ENCODE measurements around the gene PPIH.
"Not testable (repeated sequence)": the region's sequence is repeated elsewhere in the genome, so short reads cannot be mapped to it uniquely, and the experiment has no call there.

PPIH gene

DNA sequence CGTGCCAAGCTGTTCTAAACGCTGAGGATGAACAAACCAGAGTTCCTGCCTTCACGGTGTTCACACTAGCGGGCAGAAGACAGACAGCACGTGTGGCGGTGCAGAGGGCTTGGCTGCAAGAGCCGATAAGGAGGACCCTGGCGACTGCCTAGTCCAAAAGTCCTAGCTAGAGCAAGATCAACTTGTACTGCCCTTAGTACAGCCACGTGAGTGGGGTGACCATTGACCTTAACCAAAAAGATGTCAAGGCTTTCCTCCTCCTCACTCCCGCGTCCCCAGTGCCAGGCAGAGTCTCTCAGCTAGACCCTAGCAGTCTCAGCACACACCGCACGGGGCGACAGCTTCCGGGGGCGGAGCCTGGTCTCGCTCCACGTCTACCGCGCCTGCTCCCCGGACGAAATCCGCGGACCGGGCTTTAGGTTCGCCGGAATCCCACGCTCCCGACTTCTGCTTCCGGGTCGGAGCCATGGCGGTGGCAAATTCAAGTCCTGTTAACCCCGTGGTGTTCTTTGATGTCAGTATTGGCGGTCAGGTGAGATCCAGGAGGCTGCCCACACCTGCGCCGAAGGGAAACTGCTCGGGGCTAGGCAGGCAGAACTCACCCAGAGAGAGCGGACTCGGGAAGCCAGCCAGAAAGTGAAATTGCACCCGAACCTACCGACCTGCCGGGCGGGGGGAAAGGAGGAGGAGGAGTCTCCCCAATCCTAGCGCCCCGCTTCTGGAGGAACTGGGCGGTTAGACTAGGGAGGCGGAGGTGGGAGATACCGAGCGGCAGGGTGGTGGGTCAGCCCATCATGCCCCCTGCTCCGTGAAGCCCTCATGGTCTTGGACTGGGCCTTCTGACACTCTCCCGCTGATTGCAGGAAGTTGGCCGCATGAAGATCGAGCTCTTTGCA, at the start of gene PPIH:
Gene PPIH (plus strand): TSS at position 443 of the 896 bp plus-strand sequence. CDS start 24 bp downstream, at position 467.
- DNase-seq: peak; percentile 90

DNA sequence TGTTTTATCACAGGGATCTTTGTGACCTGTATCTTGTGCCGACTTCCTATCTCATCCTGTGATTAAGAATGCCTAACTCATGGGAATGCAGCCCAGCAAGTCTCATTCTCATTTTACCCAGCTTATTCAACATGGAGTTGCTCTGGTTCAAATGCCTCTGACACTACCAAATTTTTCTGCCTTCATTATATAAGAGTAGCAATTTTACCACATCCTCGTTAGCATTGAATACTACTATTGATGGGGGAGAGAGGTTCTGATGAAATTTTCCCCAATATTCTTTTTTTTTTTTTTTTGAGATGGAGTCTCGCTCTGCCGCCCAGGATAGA, 44.5 kb upstream of the PPIH start:
- no peak for DNase-seq

DNA sequence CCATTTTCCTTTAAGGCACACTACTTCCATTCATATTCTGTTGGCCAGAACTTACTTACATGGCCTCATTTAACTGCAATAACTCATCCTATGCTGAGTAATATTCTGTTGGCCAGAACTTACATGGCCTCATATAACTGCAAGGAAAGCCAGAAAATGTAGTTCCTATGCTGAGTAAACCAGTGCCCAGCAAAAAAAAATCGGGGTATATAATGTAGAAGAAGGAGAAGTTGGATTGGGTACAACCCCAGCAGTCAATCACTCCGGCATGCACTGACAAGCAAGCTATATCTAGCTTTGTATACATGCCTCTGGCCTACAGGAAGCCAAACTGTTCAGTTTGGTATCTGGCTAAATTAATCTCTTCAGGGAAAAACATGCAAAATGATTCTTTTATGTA, 39.4 kb upstream of the PPIH start:
- no peak for DNase-seq

DNA sequence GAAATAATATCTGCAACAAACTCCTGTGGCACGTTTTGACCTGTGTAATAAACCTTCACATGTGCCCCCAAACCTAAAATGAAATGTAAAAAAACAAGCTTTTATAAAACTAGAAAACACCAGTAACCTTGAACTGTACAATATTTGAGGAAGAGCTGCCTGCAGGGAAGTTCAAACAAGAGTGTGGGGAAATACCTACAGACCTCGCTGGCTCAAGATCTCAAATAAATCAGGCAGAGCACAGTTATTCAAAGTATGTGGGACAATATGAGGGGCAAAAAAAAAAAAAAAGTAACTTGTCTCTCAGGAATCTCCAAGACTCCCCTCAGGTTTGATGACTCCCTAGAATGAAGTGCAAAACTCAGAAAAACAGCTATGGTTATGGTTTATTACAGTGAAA, 37.9 kb upstream of the PPIH start:
- DNase-seq: no peak

DNA sequence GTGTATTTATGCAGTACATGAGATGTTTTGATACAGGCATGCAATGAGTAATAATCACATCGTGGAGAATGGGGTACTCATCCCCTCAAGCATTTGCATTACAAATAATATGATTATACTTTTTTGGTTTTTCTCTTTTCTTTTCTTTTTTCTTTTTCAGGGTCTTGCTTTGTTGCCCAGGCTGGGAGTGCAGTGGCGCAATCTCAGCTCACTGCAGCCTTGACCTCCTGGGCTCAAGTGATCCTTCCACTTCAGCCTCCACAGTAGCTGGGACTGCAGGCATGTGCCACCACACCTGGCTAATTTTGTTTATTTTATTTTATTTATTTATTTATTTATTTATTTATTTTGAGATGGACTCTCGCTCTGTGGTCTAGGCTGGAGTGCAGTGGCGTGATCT, 37.0 kb upstream of the PPIH start:
- DNase-seq: not testable (repeated sequence)

DNA sequence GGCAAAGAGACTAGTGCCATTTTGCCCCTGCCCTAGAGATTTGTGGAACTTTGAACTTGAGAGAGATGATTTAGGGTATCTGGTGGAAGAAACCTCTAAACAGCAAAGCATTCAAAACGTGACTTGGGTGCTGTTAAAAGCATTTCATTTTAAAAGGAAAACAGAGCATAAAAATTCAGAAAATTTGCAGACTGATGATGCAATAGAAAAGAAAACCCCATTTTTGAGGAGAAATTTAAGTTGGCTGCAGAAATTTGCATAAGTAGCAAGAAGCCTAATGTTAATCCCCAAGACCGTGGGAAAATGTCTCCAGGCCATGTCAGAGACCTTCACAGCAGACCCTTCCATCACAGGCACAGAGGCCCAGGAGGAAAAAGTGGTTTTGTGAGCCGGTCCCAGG, 31.0 kb upstream of the PPIH start:
- DNase-seq: not testable (repeated sequence)

DNA sequence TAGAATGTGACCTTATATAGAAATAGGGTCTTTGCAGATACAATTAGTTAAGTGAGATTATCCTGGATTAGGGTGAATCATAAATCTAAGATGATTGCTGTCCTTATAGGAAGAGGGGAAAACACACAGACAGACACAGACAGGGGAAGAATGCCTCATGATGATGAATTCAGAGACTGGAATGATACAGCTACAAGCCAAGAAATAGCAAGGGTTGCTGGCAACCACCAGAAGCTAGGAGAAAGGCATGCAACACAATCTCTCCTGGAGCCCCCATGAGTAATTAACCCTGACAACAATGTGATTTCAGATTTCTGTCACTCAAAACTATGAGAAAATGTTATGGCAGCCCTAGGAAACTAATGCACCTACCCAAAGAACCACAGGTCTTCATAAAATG, 19.1 kb upstream of the PPIH start:
- DNase-seq: no peak

DNA sequence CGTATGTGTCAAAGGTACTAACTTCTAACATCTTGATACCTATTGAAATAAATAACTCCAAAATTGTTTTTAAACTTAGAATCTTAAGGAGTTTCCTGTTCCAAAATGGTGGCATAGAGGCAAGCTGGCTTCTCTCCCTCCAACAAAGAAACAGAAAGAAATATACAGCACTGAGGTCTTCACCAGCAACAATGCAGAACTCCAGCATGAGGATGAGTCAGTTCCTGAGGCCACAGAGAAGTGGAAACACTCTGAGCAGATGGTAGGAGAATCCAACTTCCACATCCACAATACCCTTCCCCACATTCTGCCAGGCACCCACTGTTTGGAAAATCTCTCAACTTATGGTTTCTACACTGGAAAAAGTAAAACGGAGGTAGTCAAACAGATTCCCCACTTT, 12.2 kb upstream of the PPIH start:
- DNase-seq: no peak

DNA sequence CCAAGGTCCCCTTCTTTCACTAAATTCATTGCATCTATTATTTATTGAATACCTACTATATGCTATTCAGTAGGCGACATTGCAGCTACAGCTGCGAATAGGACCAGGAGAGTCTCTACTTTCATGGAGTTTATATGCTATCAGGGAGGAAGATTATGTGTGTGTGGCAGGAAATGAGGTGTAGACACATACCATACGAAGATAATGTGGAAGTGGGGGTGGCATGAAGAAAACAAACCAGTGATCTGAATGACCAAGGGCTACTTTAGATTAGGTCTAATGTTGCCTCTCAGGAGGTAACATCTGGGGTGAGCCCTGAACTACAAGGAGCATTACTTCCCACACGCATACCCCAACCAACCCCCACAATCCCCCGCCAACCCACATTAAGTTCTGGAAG, 1.0 kb upstream of the PPIH start:
- DNase-seq: no peak

DNA sequence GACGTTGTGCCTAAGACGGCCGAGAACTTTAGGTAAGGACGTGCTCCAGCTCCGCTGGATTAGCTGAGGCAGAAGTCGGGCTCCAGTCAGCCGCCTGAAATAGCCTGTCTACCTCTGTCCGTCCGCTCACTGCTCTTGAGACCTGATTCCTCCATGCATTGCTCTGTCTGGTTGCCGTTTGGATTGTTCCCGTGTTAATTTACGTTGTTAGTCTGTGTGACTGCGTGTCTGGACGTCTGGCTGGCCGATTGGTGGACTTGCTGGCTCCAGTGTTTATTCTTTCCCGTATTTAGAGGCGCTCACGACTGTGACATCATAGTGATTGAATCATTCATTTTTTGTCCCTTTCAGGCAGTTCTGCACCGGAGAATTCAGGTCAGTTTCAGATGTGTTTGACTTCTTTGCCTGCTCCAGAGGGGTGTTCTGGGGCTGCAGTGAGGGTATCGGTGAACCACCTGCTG, 684 bp downstream of the PPIH start:
- no peak for DNase-seq

DNA sequence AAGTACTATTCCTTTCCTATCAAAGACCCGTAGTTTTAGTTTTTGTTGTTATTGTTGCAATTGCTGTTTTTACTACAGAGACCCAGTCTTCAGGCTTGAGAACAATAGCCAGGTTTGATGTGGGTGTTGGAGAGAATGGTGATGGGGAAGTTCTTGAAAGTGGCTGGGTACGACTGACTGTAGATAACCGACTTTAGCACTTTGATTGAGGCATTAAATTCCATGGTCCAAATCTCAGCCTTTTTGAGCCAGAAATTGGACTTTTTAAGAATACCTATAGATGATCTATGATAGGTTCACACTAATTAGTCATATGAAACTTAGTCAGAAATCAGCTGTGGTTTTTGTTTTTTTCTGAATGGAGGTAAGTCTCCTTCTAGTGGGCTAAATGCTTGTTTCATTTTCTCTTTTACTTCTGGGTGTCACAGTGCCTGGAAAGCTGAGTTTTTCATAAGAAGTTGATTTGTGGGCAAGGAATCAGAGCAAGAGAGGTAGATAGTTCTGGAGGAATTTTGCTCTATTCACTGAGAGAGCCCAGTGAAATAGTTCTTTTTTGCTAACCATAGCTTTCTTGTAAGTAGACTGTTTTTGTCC, 2.8 kb downstream of the PPIH start:
- DNase-seq: no peak

DNA sequence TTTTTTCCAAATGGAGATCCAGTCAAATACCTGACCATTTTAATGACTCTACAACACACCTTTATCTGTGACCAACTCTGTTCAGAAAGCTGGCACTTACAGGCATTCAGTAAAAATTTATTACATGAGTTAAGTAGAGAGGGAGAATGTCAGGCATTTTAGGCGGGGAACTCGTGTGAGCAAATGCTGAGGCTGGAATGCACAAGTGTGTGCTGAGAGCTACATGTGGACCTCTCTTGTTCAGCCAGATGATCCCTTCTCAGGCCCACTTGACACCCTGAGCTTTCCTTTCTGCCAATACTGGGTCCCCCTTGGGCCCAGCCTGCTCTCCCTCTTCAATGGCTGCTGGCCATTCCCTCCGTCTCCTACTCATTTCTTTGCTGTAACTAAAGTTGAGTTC, 11.7 kb downstream of the PPIH start:
- DNase-seq: no peak

DNA sequence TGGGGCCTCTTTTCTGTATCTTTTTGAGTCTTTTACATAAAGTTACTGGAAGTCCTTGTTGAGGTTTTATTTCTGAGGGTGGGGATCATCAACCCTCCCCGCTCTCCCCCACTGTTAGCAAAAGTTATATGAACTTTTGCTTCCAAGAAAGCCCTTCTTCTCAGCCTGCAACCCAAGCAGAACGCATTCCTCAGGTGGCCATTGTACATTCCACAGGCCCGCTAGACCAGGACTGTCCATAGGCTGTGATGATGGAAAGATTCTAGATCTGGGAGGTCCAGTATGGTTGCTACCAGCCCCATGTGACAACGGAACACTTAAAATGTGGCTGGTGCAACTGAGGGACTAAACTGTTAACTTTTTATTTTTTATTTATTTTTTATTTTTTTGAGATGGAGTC, 12.2 kb downstream of the PPIH start:
- DNase-seq: no peak

DNA sequence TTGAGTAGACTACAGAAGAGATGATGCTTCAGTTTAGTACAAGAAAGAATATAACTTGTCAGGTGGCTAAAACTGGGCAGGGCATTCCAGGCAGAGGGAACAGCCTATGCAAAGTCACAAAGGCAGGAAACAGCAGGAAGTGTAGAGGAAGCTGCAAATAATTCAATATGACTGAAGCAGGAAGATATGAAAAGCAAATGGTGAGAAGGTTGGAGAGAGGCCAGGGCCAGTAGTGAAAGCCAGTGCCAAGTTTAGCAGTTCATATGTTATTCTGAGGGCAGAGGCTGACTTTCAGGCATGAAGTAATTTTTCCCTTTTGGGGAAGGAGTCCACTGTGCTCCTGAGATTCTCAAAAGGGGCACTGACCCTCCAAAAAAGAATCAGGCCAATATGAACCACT, 16.0 kb downstream of the PPIH start:
- DNase-seq: no peak

DNA sequence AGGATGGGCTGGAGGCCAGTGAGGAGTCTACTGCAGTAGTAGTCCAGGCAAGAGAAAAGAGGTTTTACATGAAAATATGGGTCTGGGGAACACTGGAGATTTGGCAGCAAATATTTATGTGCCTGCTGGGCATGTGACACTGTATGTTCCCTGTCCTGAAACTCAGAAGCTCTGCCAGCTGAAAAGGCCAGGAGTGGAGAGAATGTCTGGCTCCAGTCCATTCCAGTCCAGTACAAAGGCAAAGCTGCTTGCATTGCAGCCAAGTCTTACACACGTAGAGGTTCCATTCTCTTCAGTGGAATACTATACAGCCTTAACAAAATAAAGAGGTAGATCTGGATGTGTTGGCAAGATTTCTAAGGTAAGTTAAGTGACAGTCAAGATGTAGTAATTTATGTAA, 16.5 kb downstream of the PPIH start:
- DNase-seq: no peak

DNA sequence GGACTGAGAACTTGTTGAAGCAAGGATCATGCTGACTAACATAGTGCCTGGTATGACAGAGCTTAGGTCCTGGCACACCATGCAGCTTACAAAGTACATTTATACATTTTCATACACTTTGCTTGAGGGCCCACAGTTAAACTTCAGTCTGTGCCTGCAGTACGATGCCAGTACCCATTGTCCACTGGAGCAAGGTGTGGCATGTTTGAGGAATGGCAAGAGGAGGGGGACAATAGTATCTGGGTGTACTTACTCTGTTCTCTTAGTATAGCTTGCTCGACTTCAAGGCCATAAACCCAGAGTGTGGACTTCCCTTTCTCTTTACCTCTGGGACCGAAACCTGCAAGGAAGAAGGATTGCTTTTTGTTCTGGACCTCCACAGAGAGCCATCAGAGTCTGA, 17.2 kb downstream of the PPIH start:
- DNase-seq: no peak

DNA sequence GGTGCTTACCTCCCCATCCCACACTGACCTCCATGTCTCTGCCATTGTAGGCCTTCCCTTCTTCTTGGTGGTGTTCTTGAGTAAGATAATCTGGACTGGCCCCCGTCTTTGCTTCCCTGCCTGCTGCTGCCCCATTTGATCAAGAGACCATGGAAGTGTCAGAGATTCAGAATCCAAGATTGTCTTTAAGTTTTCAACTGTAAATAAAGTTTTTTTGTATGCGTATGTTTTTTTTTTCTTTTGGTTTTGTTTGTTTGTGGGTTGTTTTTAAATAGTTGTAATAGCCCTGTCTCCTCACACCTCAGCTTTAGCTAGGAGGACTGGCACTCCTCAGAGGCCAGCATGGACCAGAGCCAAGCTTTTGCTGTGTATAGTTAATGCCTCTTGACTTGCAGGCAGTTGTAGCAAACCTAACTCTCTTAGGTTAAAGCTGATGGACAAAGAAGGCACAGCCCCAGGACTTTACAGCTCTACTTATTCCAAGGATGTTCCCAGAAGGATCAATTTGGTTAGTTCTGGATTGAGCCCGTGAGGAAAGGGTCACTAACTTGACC, 18.4 kb downstream of the PPIH start:
- DNase-seq: no peak

DNA sequence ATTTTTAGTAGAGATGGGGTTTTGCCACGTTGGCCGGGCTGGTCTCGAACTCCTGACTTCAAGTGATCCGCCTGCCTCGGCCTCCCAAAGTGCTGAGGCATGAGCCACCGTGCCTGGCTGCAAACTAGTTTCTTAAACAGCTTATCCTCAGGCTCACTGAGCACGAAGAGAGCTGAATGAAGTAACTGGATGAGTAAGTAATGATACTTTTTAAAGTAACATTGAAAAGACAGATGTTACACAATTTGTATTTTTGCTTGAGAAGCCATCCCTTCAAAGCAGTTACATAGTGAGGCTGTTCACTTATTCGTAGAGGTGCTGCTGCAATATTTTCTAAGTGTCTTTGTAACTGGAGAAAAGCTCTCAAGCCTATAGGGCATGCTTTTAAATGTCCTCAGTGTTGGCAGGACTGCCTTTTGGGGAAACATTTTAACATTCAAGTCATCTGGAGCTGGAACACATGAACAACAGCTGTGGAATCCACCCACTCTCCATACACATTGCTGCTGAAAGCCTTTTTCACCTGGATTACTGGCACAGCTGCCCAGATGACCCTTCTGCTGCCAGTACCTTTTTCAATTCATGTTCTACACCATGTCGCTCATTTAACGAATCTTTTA, 21.3 kb downstream of the PPIH start:
- DNase-seq: no peak

DNA sequence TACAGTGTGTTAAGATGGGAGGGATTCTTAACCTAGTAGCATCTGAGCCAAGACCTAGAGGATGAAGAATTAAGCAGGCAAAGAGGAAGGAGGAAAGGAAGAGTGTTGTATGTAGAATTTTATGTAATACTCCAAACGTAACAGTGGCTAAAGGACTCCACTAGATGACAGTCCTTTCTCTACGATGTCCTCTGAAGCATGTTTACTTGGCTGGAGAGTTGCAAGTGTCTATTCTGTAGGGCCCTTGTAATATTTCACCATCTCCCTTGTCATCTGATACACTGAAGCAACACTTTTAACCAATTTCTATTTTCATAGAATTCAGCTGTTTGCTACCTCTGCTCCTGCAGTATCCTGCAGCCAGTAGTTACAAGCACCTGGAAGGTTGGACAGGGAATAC, 21.8 kb downstream of the PPIH start:
- no peak for DNase-seq

DNA sequence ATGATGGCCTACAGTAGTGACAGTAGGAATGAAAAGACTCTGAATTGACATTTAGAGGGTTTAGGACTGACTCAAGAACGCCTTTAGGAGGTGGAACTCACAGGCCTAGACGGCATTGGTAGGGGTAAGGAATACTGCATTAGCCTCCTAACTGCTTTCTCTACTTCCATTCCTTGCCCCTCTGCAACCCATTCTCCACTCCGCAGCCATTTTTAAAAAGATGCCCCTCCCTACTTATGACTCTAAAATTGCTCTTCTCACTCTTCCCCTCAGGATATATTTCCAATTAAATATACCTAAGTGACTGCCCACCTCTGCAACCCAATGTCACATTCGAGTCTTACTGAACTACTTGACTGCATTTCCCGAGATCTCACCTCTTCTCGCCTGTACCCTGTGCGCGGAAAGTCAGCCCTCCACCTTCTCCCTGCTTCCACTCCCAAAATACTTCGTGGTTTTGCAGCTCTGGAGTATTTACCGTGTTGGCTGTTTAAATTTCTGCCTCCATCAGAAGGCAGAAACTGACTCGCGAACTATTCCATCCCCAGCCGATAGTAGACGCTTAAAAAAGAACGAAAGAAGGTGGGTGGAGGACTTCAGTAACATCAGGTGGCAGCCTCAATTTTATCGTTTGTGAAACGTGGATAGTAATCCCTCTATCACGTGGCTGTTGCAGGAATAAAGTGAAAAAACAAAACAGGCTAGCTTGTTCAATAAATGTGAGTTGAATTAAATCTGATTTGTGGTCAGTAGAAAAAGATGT, 22.9 kb downstream of the PPIH start:
- DNase-seq: no peak

DNA sequence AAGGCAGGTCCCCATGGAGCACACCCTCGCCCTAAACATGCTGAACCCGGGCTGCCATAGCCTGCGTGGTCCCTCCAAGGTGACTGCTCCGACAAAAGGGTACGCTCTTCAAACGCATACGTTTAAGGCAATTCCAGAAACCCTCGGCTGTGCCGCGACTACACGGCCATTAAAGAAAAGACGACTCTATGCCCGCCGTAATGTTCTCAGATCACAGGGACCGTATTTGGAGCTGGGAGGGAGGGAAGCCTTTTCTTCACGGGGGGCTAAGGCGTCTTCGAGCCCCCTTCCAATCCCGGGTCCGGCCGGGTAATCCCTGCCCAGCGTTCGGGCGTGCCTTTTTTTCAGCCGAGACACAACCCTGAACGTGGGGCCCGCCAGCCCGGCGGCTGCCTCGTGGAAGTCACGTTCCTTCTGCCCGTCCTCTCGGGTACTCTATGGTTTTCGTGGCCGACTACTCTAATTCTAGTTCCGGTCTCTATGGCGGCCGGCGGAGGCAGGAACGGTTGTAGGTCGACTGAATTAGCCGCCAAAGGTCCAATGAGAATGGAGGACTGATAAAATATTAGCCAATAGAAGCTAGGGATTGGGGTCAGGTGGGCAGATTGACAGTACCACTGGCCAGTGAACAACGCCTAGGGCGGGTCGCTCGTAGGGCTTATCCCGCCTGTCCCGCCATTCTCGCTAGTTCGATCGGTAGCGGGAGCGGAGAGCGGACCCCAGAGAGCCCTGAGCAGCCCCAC, 23.7 kb downstream of the PPIH start, which contains the start of gene YBX1:
Gene YBX1 (plus strand): TSS at position 678 of the 743 bp plus-strand sequence. CDS start 148 bp downstream, outside the sequence.
- DNase-seq: peak; percentile 96

DNA sequence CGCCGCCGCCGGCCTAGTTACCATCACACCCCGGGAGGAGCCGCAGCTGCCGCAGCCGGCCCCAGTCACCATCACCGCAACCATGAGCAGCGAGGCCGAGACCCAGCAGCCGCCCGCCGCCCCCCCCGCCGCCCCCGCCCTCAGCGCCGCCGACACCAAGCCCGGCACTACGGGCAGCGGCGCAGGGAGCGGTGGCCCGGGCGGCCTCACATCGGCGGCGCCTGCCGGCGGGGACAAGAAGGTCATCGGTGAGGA, 24.2 kb downstream of the PPIH start:
- not testable (repeated sequence) for DNase-seq
